Glutamatergic neuron (in vitro differentiated cells): ENCODE data around the gene RAF1. TPM values are rescaled to one million over a fixed set of nuclear protein-coding genes. Genes with fewer than 3 reads are reported as not detected.

Source experiments
- DNase-seq: peaks from one replicate; pipeline ENCODE4 v3.0.0; 2022
- H3K27ac Mint-ChIP-seq: one replicate; pipeline ENCODE4 v1.8.0; 2020; ENCODE audit warnings: mild to moderate bottlenecking, mixed read lengths, inconsistent platforms; ENCODE audit not compliant: unreplicated experiment
- H3K27me3 Mint-ChIP-seq: one replicate; pipeline ENCODE4 v1.8.0; 2020; ENCODE audit warnings: mild to moderate bottlenecking, moderate library complexity, mixed read lengths, inconsistent platforms; ENCODE audit not compliant: unreplicated experiment
- H3K36me3 Mint-ChIP-seq: one replicate; pipeline ENCODE4 v1.8.0; 2020; ENCODE audit warnings: mild to moderate bottlenecking, mixed read lengths, inconsistent platforms; ENCODE audit not compliant: unreplicated experiment
- H3K4me1 Mint-ChIP-seq: one replicate; pipeline ENCODE4 v1.8.0; 2020; ENCODE audit warnings: mild to moderate bottlenecking, low read depth, mixed read lengths, inconsistent platforms; ENCODE audit not compliant: unreplicated experiment
- H3K4me3 Mint-ChIP-seq: one replicate; pipeline ENCODE4 v1.8.0; 2020; ENCODE audit warnings: mild to moderate bottlenecking, mixed read lengths, inconsistent platforms; ENCODE audit not compliant: unreplicated experiment
- H3K9me3 Mint-ChIP-seq: one replicate; pipeline ENCODE4 v1.8.0; 2020; ENCODE audit warnings: mild to moderate bottlenecking, moderate library complexity, mixed read lengths, inconsistent platforms; ENCODE audit not compliant: unreplicated experiment
- CTCF ChIP-seq: fragments of 200-600 bp; sonication (generic); IDR thresholded peaks from one replicate; pipeline ENCODE4 v1.5.0; 2021; ENCODE audit not compliant: partially characterized antibody, unreplicated experiment
- total RNA-seq: library from RNA; stranded (reverse); fragmentation: NEBNext Ultra II Directional; extraction: Animal tissue kit (Norgen Biotek cat#: 25700); gene quantifications from one replicate; pipeline ENCODE4 v1.2.1, GENCODE V29; 2021; ENCODE audit not compliant: unreplicated experiment

RAF1 gene
- total RNA-seq, 1 donor from 2014 or later, result 185 TPM

- no peak for TF ChIP-seq CTCF
- Mint-ChIP-seq H3K27me3 (peaks cover 5% of the 10 kb centered on the region), H3K27ac (peak overlapping the region; percentile 17), H3K9me3 (peaks cover 1% of the 10 kb centered on the region), H3K4me1 (peaks cover 6% of the 10 kb centered on the region), H3K36me3 (no peaks in the 10 kb centered on the region), H3K4me3 (no peak overlapping the region)
- DNase-seq, result no peak
Observed at GRCh38 chr3:12611117-12611516, 52.8 kb downstream of the RAF1 start.

DNA sequence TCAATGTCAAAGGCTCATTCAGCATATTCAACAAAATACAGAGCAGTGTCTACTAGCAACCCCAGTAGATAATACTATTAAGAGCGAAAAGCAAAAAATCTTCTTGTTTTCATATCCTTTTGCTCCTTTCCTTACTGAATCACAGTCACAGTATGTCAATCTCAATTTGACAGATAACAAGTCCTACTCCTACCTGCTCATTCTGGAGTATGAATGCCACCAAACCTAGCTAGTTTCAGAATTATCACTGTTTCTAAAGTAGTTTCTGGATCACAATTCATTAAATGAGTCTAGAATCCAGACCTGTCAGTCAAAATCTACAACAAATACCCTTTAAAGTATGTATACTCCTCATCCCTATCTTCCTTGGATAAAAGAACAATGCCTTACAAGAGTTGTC, 55.5 kb downstream of the RAF1 start:
- Mint-ChIP-seq H3K4me3 (no peak overlapping the region), H3K9me3 (no peaks in the 10 kb centered on the region), H3K27ac (no peak overlapping the region), H3K36me3 (no peaks in the 10 kb centered on the region), H3K4me1 (peaks cover under 1% of the 10 kb centered on the region), H3K27me3 (peaks cover 2% of the 10 kb centered on the region)
- no peak for DNase-seq
- no peak for TF ChIP-seq CTCF

DNA sequence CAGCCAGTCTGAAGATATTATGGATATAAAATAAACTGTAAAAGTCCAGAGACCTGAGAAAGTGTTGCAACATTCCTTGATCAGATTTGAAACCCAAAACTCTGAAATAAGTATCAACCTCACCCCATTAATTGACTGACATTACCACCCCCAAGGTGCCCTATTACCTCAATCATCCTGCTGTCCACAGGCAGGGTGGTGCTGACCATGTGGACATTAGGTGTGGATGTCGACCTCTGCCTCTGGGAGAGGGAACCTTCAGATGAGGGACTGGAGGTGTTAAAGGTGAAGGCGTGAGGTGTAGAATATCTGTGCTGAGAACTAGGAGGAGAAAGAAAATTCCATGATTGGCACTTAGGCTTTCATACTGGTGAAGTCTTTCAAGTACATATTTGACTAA, 59.9 kb downstream of the RAF1 start:
- no peaks in the 10 kb centered on the region for H3K9me3 Mint-ChIP-seq
- H3K27ac Mint-ChIP-seq, result no peak overlapping the region
- no peak overlapping the region for H3K4me3 Mint-ChIP-seq
- no peaks in the 10 kb centered on the region for H3K4me1 Mint-ChIP-seq
- no peak for TF ChIP-seq CTCF
- H3K27me3 Mint-ChIP-seq, result peaks cover 1% of the 10 kb centered on the region
- DNase-seq, result no peak
- no peaks in the 10 kb centered on the region for H3K36me3 Mint-ChIP-seq

GRCh38 chr3:12601072-12601471, 62.8 kb downstream of the RAF1 start:
- no peak for DNase-seq
- TF ChIP-seq CTCF, result no peak
- Mint-ChIP-seq H3K4me1 (no peaks in the 10 kb centered on the region), H3K36me3 (no peaks in the 10 kb centered on the region), H3K4me3 (no peak overlapping the region), H3K27ac (no peak overlapping the region), H3K27me3 (no peaks in the 10 kb centered on the region), H3K9me3 (no peaks in the 10 kb centered on the region)

DNA sequence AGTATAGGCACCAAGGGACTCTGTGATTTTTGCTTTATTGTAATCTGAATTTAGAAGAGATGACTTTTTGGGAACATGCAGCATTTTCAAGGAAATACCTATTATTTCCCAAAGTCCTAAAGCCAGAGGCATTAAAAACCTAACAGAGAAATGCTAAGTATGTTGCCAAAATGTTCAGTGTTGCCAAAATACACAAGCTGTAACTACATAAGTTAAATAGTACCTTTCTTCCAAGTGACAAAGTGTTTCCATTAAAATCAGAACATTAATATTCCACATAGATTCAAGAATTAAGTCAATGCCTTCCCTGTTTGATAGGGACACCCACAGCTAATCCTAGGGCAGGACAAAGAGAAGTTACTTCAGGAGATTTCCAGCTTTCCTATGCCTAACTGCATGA, 65.0 kb downstream of the RAF1 start:
- H3K36me3 Mint-ChIP-seq, result peaks cover 12% of the 10 kb centered on the region
- H3K4me3 Mint-ChIP-seq, result no peak overlapping the region
- DNase-seq, result no peak
- H3K9me3 Mint-ChIP-seq, result peaks cover 4% of the 10 kb centered on the region
- TF ChIP-seq CTCF, result no peak
- no peaks in the 10 kb centered on the region for H3K27me3 Mint-ChIP-seq
- peaks cover 4% of the 10 kb centered on the region for H3K4me1 Mint-ChIP-seq
- no peak overlapping the region for H3K27ac Mint-ChIP-seq
